C4-2B (cell line): ENCODE measurements around the gene COL3A1.

Source experiments
- CTCF ChIP-seq: fragments of 450-650 bp; conservative IDR thresholded peaks from 2 replicates; pipeline ENCODE4 v1.5.1; 2017; ENCODE audit warnings: mild to moderate bottlenecking
- ZFX ChIP-seq: fragments of 450-650 bp; IDR thresholded peaks from 2 replicates; pipeline ENCODE4 v1.6.1; 2017

- TF ChIP-seq CTCF (no peak), ZFX (no peak)
Observed at GRCh38 chr2:188970211-188970610, 4.0 kb upstream of the COL3A1 start.
